ENCODE measurements around the gene TAS2R1.

DNA sequence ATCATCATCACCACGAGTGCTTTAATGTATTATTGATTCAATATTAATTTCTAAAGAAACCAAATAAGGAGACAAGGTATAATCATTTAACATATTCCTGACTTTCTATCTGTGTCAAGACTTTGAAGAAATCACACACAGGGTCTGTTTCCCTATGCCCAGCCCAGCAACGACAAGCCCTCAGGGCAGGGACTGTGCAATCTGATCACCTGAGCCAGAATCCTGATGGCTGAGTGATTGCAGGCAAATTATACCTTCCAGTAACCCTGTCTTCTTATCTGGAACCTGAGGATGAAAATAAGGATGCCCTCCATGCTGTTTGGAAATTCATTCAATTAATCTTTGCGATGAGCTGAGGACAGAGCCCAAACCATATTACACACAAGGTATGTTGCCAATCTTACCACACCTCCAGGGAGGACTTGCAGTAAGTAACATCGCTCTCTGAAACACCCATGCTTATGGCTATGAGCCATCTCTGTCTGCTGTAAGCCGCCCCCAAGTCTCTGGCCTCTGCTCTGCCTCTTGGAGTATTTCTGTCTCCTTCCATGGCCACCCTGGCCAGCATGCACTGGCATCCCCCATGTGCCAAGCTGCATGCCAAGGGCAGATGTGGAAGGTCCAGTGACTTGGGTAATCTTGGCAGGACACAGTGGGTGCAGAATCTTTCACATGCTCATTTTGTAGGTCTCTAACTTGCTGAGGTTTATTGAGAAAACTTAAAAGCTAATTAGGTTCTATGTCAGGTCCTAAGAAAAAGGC lies 10.6 kb downstream of the TAS2R1 start:
- TF ChIP-seq SUZ12 (IDR thresholded peaks at IDR 0.05) (no peak), HDGF (IDR thresholded peaks at IDR 0.05; ENCODE audit: borderline replicate concordance) (no peak), TARDBP (IDR thresholded peaks at IDR 0.05) (no peak), LEF1 (IDR thresholded peaks at IDR 0.05; ENCODE audit: borderline replicate concordance) (no peak), BHLHE40 (IDR thresholded peaks at IDR 0.05; ENCODE audit: borderline replicate concordance) (no peak), SP1 (IDR thresholded peaks at IDR 0.05) (no peak)

All from HEK293T (cell line).